ENCODE data around the gene ITPK1.

GRCh38 chr14:93078870-93079269, 36.9 kb downstream of the ITPK1 start:
- TF ChIP-seq POLR2A (IDR thresholded peaks at IDR 0.05), result no peak
- TF ChIP-seq CTCF (IDR thresholded peaks at IDR 0.05), result no peak
- no peak for TF ChIP-seq POLR2AphosphoS5 (IDR thresholded peaks at IDR 0.05)

All from prostate gland (tissue), 2 donors.